ENCODE results near the gene ABCF3.

ABCF3 gene

DNA sequence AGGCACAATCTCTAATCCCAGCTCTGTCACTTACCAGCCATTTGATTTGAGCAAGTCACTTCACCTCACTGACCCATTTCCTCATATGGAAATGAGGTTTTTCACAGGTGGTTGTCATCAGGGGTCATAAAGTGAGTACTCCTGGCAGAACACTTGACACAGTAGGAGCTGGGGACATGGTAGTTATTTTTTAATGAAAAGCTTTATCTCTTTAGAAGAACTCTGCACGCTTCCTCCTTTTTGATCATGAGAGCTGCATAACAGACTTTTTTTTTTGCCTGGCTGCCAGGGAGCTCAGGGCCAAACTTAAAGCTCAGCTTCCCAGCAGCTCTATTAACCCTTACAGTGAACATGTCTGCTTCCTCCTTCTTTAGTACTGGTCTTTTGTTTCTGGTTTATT is 51.8 kb downstream of the ABCF3 start:
- TF ChIP-seq, protein P1, sequence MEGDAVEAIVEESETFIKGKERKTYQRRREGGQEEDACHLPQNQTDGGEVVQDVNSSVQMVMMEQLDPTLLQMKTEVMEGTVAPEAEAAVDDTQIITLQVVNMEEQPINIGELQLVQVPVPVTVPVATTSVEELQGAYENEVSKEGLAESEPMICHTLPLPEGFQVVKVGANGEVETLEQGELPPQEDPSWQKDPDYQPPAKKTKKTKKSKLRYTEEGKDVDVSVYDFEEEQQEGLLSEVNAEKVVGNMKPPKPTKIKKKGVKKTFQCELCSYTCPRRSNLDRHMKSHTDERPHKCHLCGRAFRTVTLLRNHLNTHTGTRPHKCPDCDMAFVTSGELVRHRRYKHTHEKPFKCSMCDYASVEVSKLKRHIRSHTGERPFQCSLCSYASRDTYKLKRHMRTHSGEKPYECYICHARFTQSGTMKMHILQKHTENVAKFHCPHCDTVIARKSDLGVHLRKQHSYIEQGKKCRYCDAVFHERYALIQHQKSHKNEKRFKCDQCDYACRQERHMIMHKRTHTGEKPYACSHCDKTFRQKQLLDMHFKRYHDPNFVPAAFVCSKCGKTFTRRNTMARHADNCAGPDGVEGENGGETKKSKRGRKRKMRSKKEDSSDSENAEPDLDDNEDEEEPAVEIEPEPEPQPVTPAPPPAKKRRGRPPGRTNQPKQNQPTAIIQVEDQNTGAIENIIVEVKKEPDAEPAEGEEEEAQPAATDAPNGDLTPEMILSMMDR (conservative IDR thresholded peaks at IDR 0.05): no peak
- no peak for TF ChIP-seq ZFX (IDR thresholded peaks at IDR 0.05)
- no peak overlapping the region for H3K27ac ChIP-seq

DNA sequence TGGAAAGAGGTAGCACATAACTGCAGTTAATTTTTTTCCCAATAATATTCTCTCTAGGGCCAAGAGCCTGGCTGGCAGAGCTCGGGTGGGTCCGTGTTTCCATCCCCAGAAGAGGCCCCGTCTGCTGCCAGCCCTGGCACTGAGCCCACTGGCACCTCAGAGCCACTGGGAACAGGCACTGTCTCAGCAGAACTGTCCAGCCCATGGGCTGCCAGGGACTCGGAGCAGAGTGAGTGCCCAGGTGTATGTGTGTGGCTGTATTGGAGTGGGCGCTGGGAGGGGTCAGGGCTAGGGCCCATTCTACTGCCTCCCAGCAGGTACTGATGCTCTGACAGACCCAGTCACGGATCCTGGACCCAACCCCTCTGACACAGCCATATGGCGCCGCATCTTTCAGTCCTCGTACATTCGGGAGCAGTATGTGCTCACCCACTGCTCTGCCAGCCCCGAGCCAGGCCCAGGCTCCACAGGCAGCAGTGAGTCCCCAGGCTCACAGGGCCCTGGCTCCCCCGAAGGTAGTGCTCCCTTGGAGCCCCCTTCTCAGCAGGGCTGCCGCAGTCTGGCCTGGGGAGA is 52.3 kb downstream of the ABCF3 start:
- no peak overlapping the region for H3K27ac ChIP-seq
- TF ChIP-seq ZFX (IDR thresholded peaks at IDR 0.05): no peak
- TF ChIP-seq, protein P1 (conservative IDR thresholded peaks at IDR 0.05): no peak

DNA sequence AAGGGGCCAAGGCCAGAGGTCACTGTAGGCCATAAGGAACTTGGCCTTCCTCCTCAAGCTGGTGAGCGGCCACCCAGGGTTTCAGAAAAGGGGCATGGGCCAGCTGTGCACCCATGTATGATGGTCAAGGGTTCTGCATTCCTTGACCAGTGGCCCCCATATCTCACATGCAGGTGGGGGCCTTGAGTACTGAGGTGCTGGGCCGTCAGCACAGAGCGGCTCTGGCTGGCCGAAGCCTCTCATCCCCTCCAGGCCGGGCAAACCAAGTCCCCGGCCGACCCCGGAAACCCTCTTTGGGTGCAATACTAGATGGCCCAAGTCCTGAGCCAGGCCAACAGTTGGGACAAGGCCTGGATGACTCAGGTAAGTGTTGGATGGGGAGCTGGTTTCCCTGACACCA is 53.2 kb downstream of the ABCF3 start:
- TF ChIP-seq ZFX (IDR thresholded peaks at IDR 0.05): no peak
- TF ChIP-seq, protein P1 (conservative IDR thresholded peaks at IDR 0.05): no peak

DNA sequence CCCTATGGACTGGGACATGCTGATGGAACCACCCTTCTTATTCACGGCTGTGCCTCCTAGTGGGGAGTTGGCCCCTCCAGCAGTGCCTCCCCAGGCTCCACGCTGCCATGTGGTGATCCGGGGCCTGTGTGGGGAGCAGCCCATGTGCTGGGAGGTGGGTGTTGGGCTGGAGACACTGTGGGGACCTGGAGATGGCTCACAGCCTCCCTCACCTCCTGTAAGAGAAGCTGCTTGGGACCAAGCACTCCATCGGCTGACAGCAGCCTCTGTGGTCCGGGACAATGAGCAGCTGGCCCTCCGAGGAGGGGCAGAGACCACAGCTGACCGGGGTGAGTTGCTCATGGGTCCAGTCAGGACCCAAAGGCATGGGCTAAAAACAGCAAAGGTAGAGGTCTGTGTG is 53.7 kb downstream of the ABCF3 start:
- no peak overlapping the region for H3K27ac ChIP-seq

More for the DNA sequence above, 53.2 kb downstream of the ABCF3 start:
- no peak overlapping the region for H3K27ac ChIP-seq

DNA sequence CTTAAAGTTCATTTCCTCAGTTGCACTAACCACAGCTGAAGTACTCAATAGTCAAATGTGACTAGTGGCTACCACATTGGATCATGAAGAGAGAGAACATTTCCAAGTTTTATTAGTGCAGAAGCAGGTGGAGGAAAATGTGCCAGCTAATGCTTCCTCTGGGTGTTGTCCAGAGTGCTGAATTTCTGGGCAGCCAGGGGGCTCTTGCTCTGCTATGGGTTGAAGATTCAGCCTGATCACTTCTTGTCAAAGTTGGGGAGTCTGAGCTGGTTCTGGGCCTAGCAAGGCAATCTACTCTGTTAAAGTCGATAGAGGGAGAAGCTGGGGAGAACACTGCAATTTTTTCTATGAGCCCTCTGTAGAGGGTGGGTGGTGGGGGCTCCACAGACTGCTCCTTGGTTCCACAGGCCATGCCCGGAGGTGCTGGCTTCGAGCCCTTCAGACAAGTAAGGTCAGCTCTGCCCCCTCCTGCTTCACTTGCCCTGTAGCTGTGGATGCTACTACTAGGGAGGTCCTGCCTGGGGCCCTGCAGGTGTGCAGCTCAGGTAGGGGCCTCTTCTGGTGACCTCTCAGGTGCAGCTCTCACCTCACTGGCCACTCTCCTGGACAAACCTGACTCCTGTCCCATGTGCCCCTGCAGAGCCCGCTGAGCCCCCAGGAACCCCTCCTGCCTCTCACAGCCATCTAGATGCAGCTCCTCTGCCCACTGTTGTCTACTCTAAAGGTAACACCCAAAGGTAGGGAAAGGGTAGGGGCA is 54.6 kb downstream of the ABCF3 start:
- no peak overlapping the region for H3K27ac ChIP-seq
- TF ChIP-seq, protein P1 (conservative IDR thresholded peaks at IDR 0.05): no peak
- TF ChIP-seq ZFX (IDR thresholded peaks at IDR 0.05): no peak

More for the DNA sequence above, 53.7 kb downstream of the ABCF3 start:
- TF ChIP-seq, protein P1 (conservative IDR thresholded peaks at IDR 0.05): no peak
- no peak for TF ChIP-seq ZFX (IDR thresholded peaks at IDR 0.05)

DNA sequence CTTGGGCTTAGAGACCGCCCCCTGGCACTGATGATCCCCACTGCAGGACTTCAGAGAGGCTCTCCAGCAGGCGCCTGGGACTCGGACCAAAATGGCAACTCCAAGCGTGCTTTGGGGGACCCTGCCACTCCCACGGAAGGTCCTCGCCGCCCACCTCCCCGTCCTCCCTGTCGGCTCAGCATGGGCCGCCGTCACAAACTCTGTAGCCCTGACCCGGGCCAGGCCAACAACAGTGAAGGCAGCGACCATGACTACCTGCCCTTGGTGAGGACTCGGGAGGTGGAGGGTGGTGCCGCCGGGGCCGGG is 55.1 kb downstream of the ABCF3 start:
- peak overlapping the region; percentile 21; the same call in 1 of the 2 replicates for H3K27ac ChIP-seq
- TF ChIP-seq ZFX (IDR thresholded peaks at IDR 0.05): no peak
- TF ChIP-seq, protein P1 (conservative IDR thresholded peaks at IDR 0.05): no peak

DNA sequence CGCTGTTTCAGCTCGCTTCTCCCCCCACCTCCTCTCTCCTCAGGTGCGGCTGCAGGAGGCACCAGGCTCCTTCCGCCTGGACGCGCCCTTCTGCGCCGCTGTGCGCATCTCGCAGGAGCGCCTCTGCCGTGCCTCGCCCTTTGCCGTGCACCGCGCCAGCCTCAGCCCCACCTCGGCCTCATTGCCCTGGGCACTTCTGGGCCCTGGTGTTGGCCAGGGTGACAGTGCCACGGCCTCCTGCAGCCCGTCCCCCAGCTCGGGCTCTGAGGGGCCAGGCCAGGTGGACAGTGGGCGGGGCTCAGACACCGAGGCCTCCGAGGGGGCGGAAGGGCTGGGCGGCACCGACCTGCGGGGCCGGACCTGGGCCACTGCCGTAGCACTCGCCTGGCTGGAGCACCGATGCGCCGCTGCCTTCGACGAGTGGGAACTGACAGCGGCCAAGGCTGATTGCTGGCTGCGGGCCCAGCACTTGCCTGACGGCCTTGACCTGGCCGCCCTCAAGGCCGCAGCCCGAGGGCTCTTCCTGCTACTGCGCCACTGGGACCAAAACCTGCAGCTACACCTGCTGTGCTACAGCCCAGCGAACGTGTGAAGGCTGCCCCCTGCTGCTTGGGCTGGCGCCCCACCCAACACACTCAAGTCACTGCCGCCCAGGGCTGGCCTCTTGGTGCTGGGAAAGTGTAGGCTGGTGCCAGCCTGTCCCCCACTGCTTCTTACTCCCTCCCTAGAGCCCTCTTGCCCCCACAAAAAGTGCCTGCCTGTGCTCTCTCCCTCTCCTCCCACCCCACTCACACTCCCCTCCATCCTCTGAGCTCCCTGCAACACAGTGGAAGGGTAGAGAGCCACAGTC is 55.7 kb downstream of the ABCF3 start:
- TF ChIP-seq, protein P1 (conservative IDR thresholded peaks at IDR 0.05): peak; percentile 93
- TF ChIP-seq ZFX (IDR thresholded peaks at IDR 0.05): peak; percentile 29; the same call in 1 of the 2 replicates
- peak overlapping the region; percentile 21 for H3K27ac ChIP-seq

All from C4-2B (cell line).